ENCODE data around the gene CTNNA3.

- TF ChIP-seq CTCF (IDR thresholded peaks at IDR 0.05): no peak
- no peak for TF ChIP-seq POLR2A (IDR thresholded peaks at IDR 0.05)
These were observed 859.2 kb downstream of the CTNNA3 start for GRCh38 chr10:66836771-66837170.
